HepG2 (cell line): ENCODE results near the gene PRKG1. TPM values are rescaled to one million over a fixed set of nuclear protein-coding genes. Genes with fewer than 3 reads are reported as not detected.

Experiments used
- ATAC-seq: fragments of 200-7000 bp; cut with Tn5 transposase; 3 replicates; pipeline ENCODE4 v1.9.1; 2020; ENCODE audit warnings: mild to moderate bottlenecking, moderate library complexity
- BruUV-seq: library from RNA; stranded (reverse); fragments of 400-500 nt; replicated peaks from 2 replicates; lab custom pipeline; 2021; lab: Mats Ljungman, UMichigan
- CTCF ChIA-PET: fragments of 300-600 bp; formaldehyde crosslinking; extraction: SDS; loops from one replicate; lab custom pipeline; 2021; ENCODE audit warnings: low total read pairs, inconsistent platforms, low intra/inter-chr PET ratio; lab: Yijun Ruan, JAX
- POLR2A ChIA-PET: fragments of 350-600 bp; sonication (Branson Sonifier 250); formaldehyde crosslinking; loops from one replicate; lab custom pipeline; 2020; ENCODE audit warnings: antibody characterized with exemption, inconsistent platforms; lab: Yijun Ruan, JAX
- DNase-seq: peaks from one replicate; pipeline ENCODE4 v3.0.0-alpha.2; 2015; ENCODE audit warnings: low spot score
- FAIRE-seq: peaks from 3 replicates; lab custom pipeline; 2011; peaks lifted over from hg19 to GRCh38; lab: Jason Lieb, UNC
- H2AFZ ChIP-seq: one replicate; pipeline ENCODE4 v1.6.1; 2011; ENCODE audit warnings: low read length, inconsistent platforms
- H3K27ac ChIP-seq: fragments of 300-600 bp; 3 replicates; pipeline ENCODE4 v1.8.0; 2011; ENCODE audit warnings: mixed run types, mild to moderate bottlenecking, mixed read lengths, low read length, inconsistent platforms; ENCODE audit not compliant: insufficient read depth; ENCODE audit errors: extremely low read length
- H3K27me3 ChIP-seq, 2 experiments: fragments of 200-600 bp in 1 of 2; 2 replicates in 1 of 2; 3 replicates in 1 of 2; pipeline versions ENCODE4 v1.6.0 to v1.8.0; 2011; ENCODE audit warnings: low read length in 2 of 2, mild to moderate bottlenecking in 2 of 2, moderate library complexity in 2 of 2, inconsistent platforms in 1 of 2; ENCODE audit not compliant: insufficient read depth in 2 of 2, control insufficient read depth in 1 of 2
- H3K36me3 ChIP-seq, 2 experiments: fragments of 200-600 bp in 1 of 2; replicated peaks in 1 of 2; 2 replicates in 1 of 2; 3 replicates in 1 of 2; pipeline versions ENCODE4 v1.5.1 to v1.8.0; 2011; ENCODE audit warnings: low read length in 2 of 2, inconsistent platforms in 1 of 2; ENCODE audit not compliant: insufficient read depth in 2 of 2, control insufficient read depth in 1 of 2
- H3K4me1 ChIP-seq: 2 replicates; pipeline ENCODE4 v1.5.1; 2012; ENCODE audit warnings: low read length, inconsistent platforms; ENCODE audit not compliant: insufficient read depth
- H3K4me2 ChIP-seq: 2 replicates; pipeline ENCODE4 v1.6.0; 2011; ENCODE audit warnings: low read depth, low read length, inconsistent platforms
- H3K4me3 ChIP-seq, 3 experiments: fragments of 200-600 bp in 1 of 3; sonication (generic), shearing (Covaris generic) in 1 of 3; replicated peaks in 1 of 3; 2 replicates each; pipeline ENCODE4 v1.5.1; 2011 to 2016; ENCODE audit warnings: low read length in 3 of 3, inconsistent platforms in 2 of 3, low read depth in 2 of 3, mild to moderate bottlenecking in 2 of 3, control low read depth in 1 of 3, mixed read lengths in 1 of 3; ENCODE audit not compliant: insufficient read depth in 1 of 3
- H3K79me2 ChIP-seq: one replicate; pipeline ENCODE4 v1.6.1; 2011; ENCODE audit warnings: low read length, inconsistent platforms; ENCODE audit not compliant: insufficient read depth
- H3K9ac ChIP-seq: 2 replicates; pipeline ENCODE4 v1.6.0; 2011; ENCODE audit warnings: mild to moderate bottlenecking, low read depth, low read length, inconsistent platforms; ENCODE audit not compliant: insufficient read depth
- H3K9me3 ChIP-seq: 2 replicates; pipeline ENCODE4 v1.5.1; 2012; ENCODE audit warnings: mild to moderate bottlenecking, low read length
- H4K20me1 ChIP-seq: 2 replicates; pipeline ENCODE4 v1.6.0; 2011; ENCODE audit warnings: inconsistent platforms, mild to moderate bottlenecking, low read length, moderate library complexity; ENCODE audit not compliant: insufficient read depth
- CC2D1A ChIP-seq: sonication (generic); formaldehyde crosslinking; IDR thresholded peaks from 2 replicates; pipeline ENCODE4 v1.8.1; 2023; ENCODE audit warnings: mild to moderate bottlenecking, missing genetic modification reagents
- CEBPZ ChIP-seq: IDR thresholded peaks from 2 replicates; pipeline ENCODE4 v1.6.1; 2012; ENCODE audit warnings: low read length, improper control_type of control experiment
- E2F5 ChIP-seq: sonication (generic); formaldehyde crosslinking; conservative IDR thresholded peaks from 2 replicates; pipeline ENCODE4 v1.4.0; 2020; ENCODE audit warnings: missing genetic modification reagents
- GTF2F1 ChIP-seq: fragments of 150-350 bp; IDR thresholded peaks from 2 replicates; pipeline ENCODE4 v1.6.1; 2014; ENCODE audit warnings: low read length
- HMG20B ChIP-seq: conservative IDR thresholded peaks from 2 replicates; pipeline ENCODE4 v1.6.1; 2016; ENCODE audit warnings: missing genetic modification reagents, missing compliant biosample characterization
- KDM3A ChIP-seq: IDR thresholded peaks from 2 replicates; pipeline ENCODE4 v1.6.1; 2018; ENCODE audit warnings: low read depth, missing compliant biosample characterization
- PLRG1 ChIP-seq: fragments of 450-650 bp; conservative IDR thresholded peaks from 2 replicates; pipeline ENCODE4 v1.6.1; 2016
- TCF12 ChIP-seq, 2 experiments: fragments of 450-650 bp in 1 of 2; sonication (generic) in 1 of 2; formaldehyde crosslinking in 1 of 2; IDR thresholded peaks; 2 replicates each; pipeline versions ENCODE4 v1.6.1 to v1.8.0; 2017 to 2022; ENCODE audit warnings: antibody characterized with exemption in 1 of 2, mild to moderate bottlenecking in 1 of 2, missing genetic modification reagents in 1 of 2, moderate library complexity in 1 of 2
- ZBTB46 ChIP-seq: sonication (generic); formaldehyde crosslinking; IDR thresholded peaks from 2 replicates; pipeline ENCODE4 v1.4.0; 2020; ENCODE audit warnings: mild to moderate bottlenecking, missing genetic modification reagents, borderline replicate concordance
- ZFP36L1 ChIP-seq: sonication (generic); formaldehyde crosslinking; IDR thresholded peaks from 2 replicates; pipeline ENCODE4 v1.8.0; 2022; ENCODE audit warnings: mild to moderate bottlenecking, missing genetic modification reagents, moderate library complexity
- ZNF512B ChIP-seq: sonication (generic); formaldehyde crosslinking; IDR thresholded peaks from 2 replicates; pipeline ENCODE4 v1.5.1; 2020; ENCODE audit warnings: missing genetic modification reagents, mild to moderate bottlenecking, borderline replicate concordance
- ZNF616 ChIP-seq: sonication (generic); formaldehyde crosslinking; IDR thresholded peaks from 2 replicates; pipeline ENCODE4 v1.5.0; 2020; ENCODE audit warnings: low read depth, mild to moderate bottlenecking, missing genetic modification reagents
- ZNF678 ChIP-seq: sonication (generic); formaldehyde crosslinking; IDR thresholded peaks from 2 replicates; pipeline ENCODE4 v1.4.0; 2020; ENCODE audit warnings: mild to moderate bottlenecking, missing genetic modification reagents
- ZNF740 ChIP-seq: sonication (generic); formaldehyde crosslinking; IDR thresholded peaks from 2 replicates; pipeline ENCODE4 v1.4.0; 2020; ENCODE audit warnings: missing genetic modification reagents
- WGBS: methylation state at CpG from one replicate; pipeline ENCODE4 v1.1.6; 2017; ENCODE audit warnings: low lambda C conversion rate; 5-methylcytosine and 5-hydroxymethylcytosine counted together
- in situ Hi-C: cut with HindIII; loops from 2 replicates; pipeline ENCODE4 v1.10.0; 2017; ENCODE audit warnings: low pct_unique_long_range_greater_than_20kb; ENCODE audit not compliant: extremely low pct_ligation_motif_present
- intact Hi-C: fragments of 100-400 bp; cut with micrococcal nuclease; formaldehyde crosslinking; loops from one replicate; pipeline ENCODE4 v1.10.0; 2022; ENCODE audit not compliant: unreplicated experiment
- polyA plus RNA-seq, 8 experiments: library from polyadenylated mRNA; depleted of rRNA in 3 of 8; stranded (reverse) in 7 of 8; unstranded in 1 of 8; fragments of >200 nt; fragmentation: Illumina TruSeq in 4 of 8; extraction: Trizol in 4 of 8; gene quantifications; 2 replicates each; pipeline versions ENCODE4 v1.2.1 to v1.2.3, GENCODE V29; 2011 to 2016; ENCODE audit warnings: low read depth in 4 of 8, missing spikeins in 1 of 8, mixed read lengths in 1 of 8; ENCODE audit not compliant: insufficient read depth in 1 of 8
- total RNA-seq, 5 experiments: library from RNA; depleted of rRNA; stranded (reverse); fragments of >200 nt; fragmentation: Illumina TruSeq; extraction: Trizol; gene quantifications; 2 replicates each; pipeline ENCODE4 v1.2.3, GENCODE V29; 2016; ENCODE audit warnings: low read depth in 1 of 5

The PRKG1 gene
- total and polyA plus RNA-seq, 2 of the 13 experiments (the other 11 are each of a cell fraction or from before 2014, with no cell fraction given) = 0.01 TPM; not detected in 1

- Histone ChIP-seq H3K27ac (no peak overlapping the region), H3K9ac (no peak overlapping the region), H4K20me1 (no peaks in the 10 kb centered on the region), H3K79me2 (no peaks in the 10 kb centered on the region), H3K9me3 (peaks cover 17% of the 10 kb centered on the region)
- no peak for FAIRE-seq
- no peak for ATAC-seq
- BruUV-seq = no TSS peak
- no peak for DNase-seq
- no peak for TF ChIP-seq CC2D1A (CRISPR knock-in tag)
- TF ChIP-seq ZBTB46 (CRISPR knock-in tag) = no peak
- no peak for TF ChIP-seq ZNF678 (CRISPR knock-in tag)
- no peak for TF ChIP-seq ZNF616 (CRISPR knock-in tag)
- TF ChIP-seq E2F5 (CRISPR knock-in tag) = no peak
- no peak for TF ChIP-seq HMG20B (CRISPR knock-in tag)
- TF ChIP-seq KDM3A (CRISPR knock-in tag) = no peak
- no peak for TF ChIP-seq ZNF740
- no peak for TF ChIP-seq GTF2F1
- no peak for TF ChIP-seq ZNF512B (CRISPR knock-in tag)
- TF ChIP-seq PLRG1 = no peak
- no peak for TF ChIP-seq CEBPZ
- no peak for TF ChIP-seq ZFP36L1 (CRISPR knock-in tag)
- TF ChIP-seq TCF12 (IDR thresholded peaks at IDR 0.05) = no peak
- TF ChIP-seq TCF12 (CRISPR knock-in tag; IDR thresholded peaks at IDR 0.05) = no peak
- TF ChIP-seq, all 625 proteins: peak for 0
- CTCF ChIA-PET = no interaction called here
- POLR2A ChIA-PET = no interaction called here
- Histone ChIP-seq H2AFZ (no peak overlapping the region), H3K4me2 (no peak overlapping the region), H3K4me3 (no peak overlapping the region), H3K4me1 (no peaks in the 10 kb centered on the region), H3K36me3 (no peaks in the 10 kb centered on the region), H3K27me3 (no peaks in the 10 kb centered on the region)
- intact Hi-C loops = no loop called here
- WGBS = 0% methylated on average over 1 of the region's 1 CpG
- in situ Hi-C loops = no loop called here
Measured at GRCh38 chr10:51459476-51459875, 385.2 kb downstream of the PRKG1 start.
